Measurements from ENCODE around the gene NKX2-8.

Gene NKX2-8

GRCh38 chr14:36582011-36582873, at the start of gene NKX2-8:
NKX2-8 (minus strand) TSS chr14:36582614; CDS start chr14:36582389, 225 bp downstream.
- no peaks in the 10 kb centered on the region for H3K4me1 Mint-ChIP-seq
- H3K9me3 Mint-ChIP-seq = no peaks in the 10 kb centered on the region
- H3K4me3 Mint-ChIP-seq = no peak within 1 kb of the TSS
- no peak within 1 kb of the TSS for H3K27ac Mint-ChIP-seq
- H3K36me3 Mint-ChIP-seq = no peaks in the 10 kb centered on the region
- peaks cover 62% of the 10 kb centered on the region for H3K27me3 Mint-ChIP-seq
- ATAC-seq = no peak

GRCh38 chr14:36627981-36628380, 45.6 kb upstream of the NKX2-8 start:
- Mint-ChIP-seq H3K9me3 (no peaks in the 10 kb centered on the region), H3K4me3 (no peak overlapping the region), H3K36me3 (no peaks in the 10 kb centered on the region), H3K27me3 (peaks cover 9% of the 10 kb centered on the region), H3K27ac (no peak overlapping the region), H3K4me1 (no peaks in the 10 kb centered on the region)
- ATAC-seq = no peak

DNA sequence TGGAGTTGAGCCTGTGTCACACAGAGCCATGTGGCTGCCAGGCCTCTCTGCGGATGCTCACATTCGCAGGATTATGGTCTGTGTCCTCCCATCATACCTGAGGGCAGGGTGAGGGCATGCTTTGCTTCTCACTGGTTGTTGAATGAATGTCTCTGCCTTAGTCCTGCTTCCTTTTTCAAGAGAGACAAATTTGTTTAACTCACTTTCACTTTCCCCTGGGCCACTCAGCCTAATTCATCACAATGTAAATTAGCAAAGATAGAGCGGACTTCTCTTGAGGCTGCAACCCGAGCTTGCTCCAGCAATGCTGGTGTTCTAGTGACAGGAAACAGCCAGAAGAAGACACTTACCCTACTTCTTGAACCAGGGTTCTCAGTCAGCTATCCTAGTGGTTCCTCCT, 43.7 kb upstream of the NKX2-8 start:
- Mint-ChIP-seq H3K27me3 (peaks cover 9% of the 10 kb centered on the region), H3K27ac (no peak overlapping the region), H3K9me3 (peaks cover 2% of the 10 kb centered on the region), H3K4me1 (no peaks in the 10 kb centered on the region), H3K4me3 (no peak overlapping the region), H3K36me3 (no peaks in the 10 kb centered on the region)
- ATAC-seq = no peak

DNA sequence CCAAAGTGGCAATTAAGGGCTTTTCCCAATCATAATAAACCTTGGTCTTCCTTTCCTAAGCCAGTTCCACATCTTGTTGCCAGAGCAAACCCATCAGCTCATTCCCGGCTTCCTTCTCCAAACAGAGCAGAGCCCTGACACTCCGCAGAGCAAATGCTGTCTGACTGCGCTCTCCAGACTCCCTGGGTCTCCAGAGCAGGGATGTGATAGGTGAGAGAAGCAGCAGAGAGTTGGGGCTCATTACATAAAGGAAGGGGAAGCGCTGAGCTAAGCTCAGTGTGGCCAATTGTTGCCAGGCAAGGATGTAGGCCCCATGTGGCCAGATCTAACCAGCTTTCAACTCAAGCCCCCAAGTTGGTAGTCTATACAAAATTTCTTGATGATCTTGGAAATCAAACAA, 43.0 kb upstream of the NKX2-8 start:
- peaks cover 2% of the 10 kb centered on the region for H3K9me3 Mint-ChIP-seq
- H3K4me1 Mint-ChIP-seq = no peaks in the 10 kb centered on the region
- H3K4me3 Mint-ChIP-seq = no peak overlapping the region
- H3K36me3 Mint-ChIP-seq = no peaks in the 10 kb centered on the region
- peaks cover 9% of the 10 kb centered on the region for H3K27me3 Mint-ChIP-seq
- ATAC-seq = no peak
- H3K27ac Mint-ChIP-seq = no peak overlapping the region

- H3K4me1 Mint-ChIP-seq = no peaks in the 10 kb centered on the region
- H3K27me3 Mint-ChIP-seq = peaks cover 9% of the 10 kb centered on the region
- H3K36me3 Mint-ChIP-seq = no peaks in the 10 kb centered on the region
- no peak overlapping the region for H3K27ac Mint-ChIP-seq
- no peak for ATAC-seq
- H3K4me3 Mint-ChIP-seq = no peak overlapping the region
- H3K9me3 Mint-ChIP-seq = peaks cover 2% of the 10 kb centered on the region
These were observed 42.6 kb upstream of the NKX2-8 start for GRCh38 chr14:36625014-36625413.

- Mint-ChIP-seq H3K9me3 (peaks cover 2% of the 10 kb centered on the region), H3K4me3 (no peak overlapping the region), H3K27ac (no peak overlapping the region), H3K36me3 (no peaks in the 10 kb centered on the region), H3K27me3 (no peaks in the 10 kb centered on the region), H3K4me1 (no peaks in the 10 kb centered on the region)
- ATAC-seq = no peak
These were observed 37.4 kb upstream of the NKX2-8 start for GRCh38 chr14:36619853-36620252.

- no peaks in the 10 kb centered on the region for H3K36me3 Mint-ChIP-seq
- ATAC-seq = no peak
These were observed 36.7 kb upstream of the NKX2-8 start for GRCh38 chr14:36619131-36619530.

DNA sequence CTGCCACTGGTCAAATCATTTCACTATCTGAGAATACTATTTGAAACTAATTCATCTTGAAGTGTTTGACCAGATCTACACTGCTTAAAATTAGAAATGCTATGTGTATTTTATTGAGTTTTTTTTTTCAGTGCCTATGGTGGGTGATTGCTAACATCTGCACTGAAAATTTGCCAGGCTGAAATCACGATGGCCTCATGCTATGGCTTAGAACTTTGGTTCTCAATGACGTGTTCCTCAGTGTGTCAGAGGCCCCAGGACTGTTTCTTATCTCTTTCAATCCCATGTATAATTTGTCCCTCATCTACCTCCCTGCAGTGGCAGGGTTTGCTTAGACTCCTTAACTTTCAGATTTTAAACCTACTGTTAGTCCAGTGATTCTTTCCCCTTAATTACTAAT, 36.2 kb upstream of the NKX2-8 start:
- ATAC-seq = no peak

More at GRCh38 chr14:36619131-36619530, 36.7 kb upstream of the NKX2-8 start:
- no peaks in the 10 kb centered on the region for H3K27me3 Mint-ChIP-seq
- H3K4me1 Mint-ChIP-seq = no peaks in the 10 kb centered on the region
- H3K27ac Mint-ChIP-seq = no peak overlapping the region
- H3K9me3 Mint-ChIP-seq = peaks cover 2% of the 10 kb centered on the region
- H3K4me3 Mint-ChIP-seq = no peak overlapping the region

DNA sequence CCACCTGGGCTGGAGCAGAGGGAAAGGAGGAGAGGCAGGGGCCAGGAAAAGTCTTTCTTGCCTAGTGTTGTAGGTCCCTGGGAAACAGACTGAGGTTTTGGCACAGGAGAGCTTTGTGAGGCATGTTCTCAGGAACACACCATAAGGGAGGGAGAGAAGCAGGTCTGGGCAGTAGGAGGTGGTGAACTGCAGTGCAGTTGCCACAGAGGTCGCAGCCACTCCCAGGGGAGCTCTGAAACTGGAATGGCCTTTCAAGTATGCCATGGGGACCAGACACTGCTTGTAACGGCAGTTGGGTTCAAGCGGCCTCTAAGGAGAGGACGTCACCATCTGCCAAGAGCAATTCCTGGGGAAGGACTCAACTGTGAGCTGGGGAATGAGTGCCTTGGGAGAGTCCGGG, 35.4 kb upstream of the NKX2-8 start:
- no peaks in the 10 kb centered on the region for H3K4me1 Mint-ChIP-seq
- no peaks in the 10 kb centered on the region for H3K27me3 Mint-ChIP-seq
- H3K9me3 Mint-ChIP-seq = peaks cover 5% of the 10 kb centered on the region
- no peak overlapping the region for H3K27ac Mint-ChIP-seq
- ATAC-seq = peak; percentile 34
- no peak overlapping the region for H3K4me3 Mint-ChIP-seq
- H3K36me3 Mint-ChIP-seq = no peaks in the 10 kb centered on the region

More for the DNA sequence above, 36.2 kb upstream of the NKX2-8 start:
- Mint-ChIP-seq H3K4me1 (no peaks in the 10 kb centered on the region), H3K9me3 (peaks cover 5% of the 10 kb centered on the region), H3K27ac (no peak overlapping the region), H3K4me3 (no peak overlapping the region), H3K36me3 (no peaks in the 10 kb centered on the region), H3K27me3 (no peaks in the 10 kb centered on the region)

- no peaks in the 10 kb centered on the region for H3K36me3 Mint-ChIP-seq
- H3K4me1 Mint-ChIP-seq = no peaks in the 10 kb centered on the region
- H3K27ac Mint-ChIP-seq = no peak overlapping the region
- H3K27me3 Mint-ChIP-seq = no peaks in the 10 kb centered on the region
- no peak overlapping the region for H3K4me3 Mint-ChIP-seq
- no peak for ATAC-seq
- no peaks in the 10 kb centered on the region for H3K9me3 Mint-ChIP-seq
These were observed 23.1 kb upstream of the NKX2-8 start for GRCh38 chr14:36605506-36605857.

DNA sequence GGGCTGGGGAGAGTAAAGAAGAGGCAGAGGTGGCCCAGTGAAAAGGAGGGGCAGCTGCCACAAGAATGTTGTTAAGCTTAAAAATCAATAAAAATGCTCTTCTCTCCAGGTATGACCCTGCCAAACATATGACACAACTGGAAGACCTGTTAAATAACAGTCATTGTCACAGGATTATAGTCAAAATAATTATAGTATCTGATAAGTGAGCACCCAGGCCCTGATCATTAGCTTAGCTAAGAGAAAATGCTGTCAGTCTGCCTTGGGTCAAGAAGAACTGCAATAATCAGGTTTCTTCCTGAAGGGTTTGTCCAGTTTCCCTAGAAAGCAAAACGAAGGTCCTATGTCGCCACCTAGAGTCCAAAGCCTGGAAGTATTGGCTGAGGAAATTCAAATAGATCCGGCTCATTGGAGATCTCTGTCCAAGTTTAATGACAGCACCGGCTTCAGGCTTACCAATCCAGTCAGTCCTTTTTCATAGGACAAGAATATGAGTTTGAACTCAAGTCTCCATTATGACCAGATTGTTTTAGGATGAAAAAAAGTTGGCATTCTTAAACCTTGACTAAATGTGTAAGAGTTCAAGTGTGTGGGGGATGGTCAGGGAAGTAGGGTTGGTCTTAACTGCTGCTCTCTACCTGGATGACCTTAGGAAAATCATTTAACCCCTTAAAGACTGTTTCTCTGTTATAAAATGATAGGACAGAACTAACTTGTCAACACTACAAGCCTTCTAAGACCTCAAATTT, 22.5 kb upstream of the NKX2-8 start:
- no peak for ATAC-seq
- Mint-ChIP-seq H3K4me3 (no peak overlapping the region), H3K9me3 (no peaks in the 10 kb centered on the region), H3K27ac (no peak overlapping the region), H3K27me3 (peaks cover 1% of the 10 kb centered on the region), H3K4me1 (no peaks in the 10 kb centered on the region), H3K36me3 (no peaks in the 10 kb centered on the region)

- no peaks in the 10 kb centered on the region for H3K4me1 Mint-ChIP-seq
- no peak overlapping the region for H3K27ac Mint-ChIP-seq
- no peak overlapping the region for H3K4me3 Mint-ChIP-seq
- no peaks in the 10 kb centered on the region for H3K9me3 Mint-ChIP-seq
- no peak for ATAC-seq
- peaks cover 10% of the 10 kb centered on the region for H3K27me3 Mint-ChIP-seq
- H3K36me3 Mint-ChIP-seq = no peaks in the 10 kb centered on the region
These were observed 18.0 kb upstream of the NKX2-8 start for GRCh38 chr14:36600431-36600830.

- no peaks in the 10 kb centered on the region for H3K36me3 Mint-ChIP-seq
- H3K27me3 Mint-ChIP-seq = no peaks in the 10 kb centered on the region
- no peaks in the 10 kb centered on the region for H3K4me1 Mint-ChIP-seq
- no peak for ATAC-seq
- no peak overlapping the region for H3K4me3 Mint-ChIP-seq
- H3K27ac Mint-ChIP-seq = no peak overlapping the region
- H3K9me3 Mint-ChIP-seq = no peaks in the 10 kb centered on the region
These were observed 9.1 kb upstream of the NKX2-8 start for GRCh38 chr14:36591482-36591881.

- Mint-ChIP-seq H3K27me3 (peaks cover 21% of the 10 kb centered on the region), H3K4me3 (no peak overlapping the region), H3K9me3 (no peaks in the 10 kb centered on the region), H3K36me3 (no peaks in the 10 kb centered on the region), H3K4me1 (no peaks in the 10 kb centered on the region), H3K27ac (no peak overlapping the region)
- ATAC-seq = no peak
These were observed 6.4 kb upstream of the NKX2-8 start for GRCh38 chr14:36588788-36589187.

- Mint-ChIP-seq H3K27me3 (peaks cover 24% of the 10 kb centered on the region), H3K4me1 (no peaks in the 10 kb centered on the region), H3K9me3 (no peaks in the 10 kb centered on the region), H3K27ac (no peak overlapping the region), H3K4me3 (no peak overlapping the region), H3K36me3 (no peaks in the 10 kb centered on the region)
- no peak for ATAC-seq
These were observed 5.7 kb upstream of the NKX2-8 start for GRCh38 chr14:36588119-36588518.

DNA sequence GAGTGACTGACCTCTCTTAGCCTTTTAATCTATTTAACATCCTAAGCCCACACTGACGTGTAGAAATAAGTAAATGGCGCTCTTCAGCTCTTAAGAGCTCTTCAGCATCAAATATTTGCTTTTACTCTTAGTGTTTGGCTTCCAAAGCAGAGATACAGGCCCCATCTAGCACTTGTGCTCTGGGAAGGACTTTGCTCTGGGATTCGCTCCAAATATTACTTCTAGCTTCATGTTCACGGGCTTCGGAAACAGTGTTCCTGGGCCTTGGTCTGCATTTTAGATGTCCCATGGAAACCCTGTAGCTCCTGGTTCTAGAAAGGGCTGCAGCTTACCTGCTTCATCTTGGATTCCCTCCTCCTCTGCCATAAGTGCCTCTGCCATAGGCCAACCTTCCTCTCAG, 2.7 kb upstream of the NKX2-8 start:
- no peak for ATAC-seq
- no peaks in the 10 kb centered on the region for H3K9me3 Mint-ChIP-seq
- H3K27me3 Mint-ChIP-seq = peaks cover 39% of the 10 kb centered on the region
- H3K4me3 Mint-ChIP-seq = no peak overlapping the region
- H3K36me3 Mint-ChIP-seq = no peaks in the 10 kb centered on the region
- no peak overlapping the region for H3K27ac Mint-ChIP-seq
- no peaks in the 10 kb centered on the region for H3K4me1 Mint-ChIP-seq

Measured in stimulated activated memory B cell treated with anti-CD40 and anti-IgM and Interleukin-4, amounts not matched to agents 10 μg/mL and 1 μg/mL and 100 μg/mL, for 72 hours (primary cell).